Thyroid gland (tissue), 4 donors: ENCODE data around the gene FAAP100. TPM values are rescaled to one million over a fixed set of nuclear protein-coding genes. Genes with fewer than 3 reads are reported as not detected.

ENCODE experiments used
- DNase-seq, 2 donors: peaks; one replicate each; pipeline ENCODE4 v3.0.0-alpha.2; 2019
- H3K27ac ChIP-seq, 3 donors: fragments of 200-600 bp; sonication (generic); 1 replicate in 2 of 3; 2 replicates in 1 of 3; pipeline ENCODE4 v1.5.1; 2016 to 2019; ENCODE audit warnings: mild to moderate bottlenecking in 1 of 3, moderate library complexity in 1 of 3
- H3K27me3 ChIP-seq: fragments of 200-600 bp; sonication (generic); one replicate; pipeline ENCODE4 v1.5.1; 2019
- H3K36me3 ChIP-seq, 2 donors: fragments of 200-600 bp; sonication (generic); one replicate each; pipeline ENCODE4 v1.5.1; 2016 to 2019
- H3K4me1 ChIP-seq, 2 donors: fragments of 200-600 bp; sonication (generic); one replicate each; pipeline ENCODE4 v1.5.1; 2017 to 2019
- H3K4me3 ChIP-seq, 3 donors: fragments of 200-600 bp; sonication (generic); replicated peaks in 1 of 3; 1 replicate in 2 of 3; 2 replicates in 1 of 3; pipeline ENCODE4 v1.5.1; 2016; ENCODE audit warnings: mild to moderate bottlenecking in 1 of 3
- H3K9me3 ChIP-seq: fragments of 200-600 bp; sonication (generic); one replicate; pipeline ENCODE4 v1.5.1; 2017
- POLR2A ChIP-seq, 2 donors: fragments of 450-650 bp; IDR thresholded peaks; one replicate each; pipeline ENCODE4 v1.6.1; 2017; ENCODE audit warnings: antibody characterized with exemption in 2 of 2, mild to moderate bottlenecking in 2 of 2, moderate library complexity in 1 of 2
- WGBS, 2 donors: methylation state at CpG; one replicate each; pipeline ENCODE4 v1.1.5; 2017; 5-methylcytosine and 5-hydroxymethylcytosine counted together
- intact Hi-C: fragments of 100-400 bp; cut with DNase I; formaldehyde crosslinking; loops from one replicate; pipeline ENCODE4 v1.15.1; 2023
- total RNA-seq, 4 donors: library from RNA; depleted of rRNA; stranded (reverse); fragments of >200 nt; gene quantifications; one replicate each; pipeline ENCODE4 v1.2.3, GENCODE V29; 2016
- TF ChIP-seq, protein P1 (sequence below), 6 experiments: fragments of 200-600 bp in 3 of 6; fragments of 450-650 bp in 3 of 6; sonication (generic) in 3 of 6; IDR thresholded peaks; one replicate each; pipeline ENCODE4 v1.5.1; 2016 to 2019; ENCODE audit warnings: antibody characterized with exemption in 6 of 6, mild to moderate bottlenecking in 2 of 6, inconsistent platforms in 1 of 6, moderate library complexity in 1 of 6

Gene FAAP100
- total RNA-seq, 4 donors from 2014 or later = 24.1 to 35.2 (median 31.0) TPM

DNA sequence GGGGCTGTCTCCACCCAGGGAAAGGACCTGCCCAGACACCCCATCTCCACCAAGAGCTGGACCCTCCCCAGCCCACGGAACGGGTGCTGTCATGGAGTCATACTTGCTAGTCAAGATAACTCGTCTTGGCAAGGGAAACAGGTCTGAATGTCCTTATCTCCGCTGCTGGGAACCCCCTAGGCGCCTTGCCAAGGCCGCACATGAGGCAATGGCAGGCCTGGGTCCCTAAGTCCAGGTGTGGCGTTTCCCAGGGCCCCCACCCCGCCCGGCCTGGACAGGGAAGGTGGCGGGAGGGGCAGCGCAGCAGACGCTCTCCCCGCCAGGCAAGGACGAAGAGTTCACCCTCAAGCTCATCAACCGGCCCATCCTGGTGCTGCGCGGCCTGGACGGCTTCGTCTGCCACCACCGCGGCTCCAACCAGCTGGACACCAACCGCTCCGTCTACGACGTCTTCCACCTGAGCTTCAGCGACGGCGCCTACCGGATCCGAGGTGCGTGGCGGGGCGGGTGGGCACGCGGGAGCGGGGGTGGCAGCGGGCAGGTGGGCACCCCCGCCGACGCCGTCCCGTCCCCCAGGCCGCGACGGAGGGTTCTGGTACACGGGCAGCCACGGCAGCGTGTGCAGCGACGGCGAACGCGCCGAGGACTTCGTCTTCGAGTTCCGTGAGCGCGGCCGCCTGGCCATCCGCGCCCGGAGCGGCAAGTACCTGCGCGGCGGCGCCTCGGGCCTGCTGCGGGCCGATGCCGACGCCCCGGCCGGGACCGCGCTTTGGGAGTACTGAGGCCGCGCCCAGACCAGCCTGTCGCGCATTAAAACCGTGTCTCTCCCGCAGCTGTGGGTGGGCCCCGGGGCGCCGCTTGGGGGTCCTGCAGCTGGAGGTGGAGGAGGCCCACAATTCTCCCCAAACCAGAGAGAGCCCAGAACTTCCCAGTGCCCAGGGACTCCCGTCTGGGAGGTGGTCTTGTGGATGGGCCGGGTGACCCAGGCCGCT, 15.6 kb downstream of the FAAP100 start:
- Histone ChIP-seq H3K4me1 (peaks cover 0 to 11% of the 10 kb centered on the region in 2 donors), H3K4me3 (no peak overlapping the region), H3K9me3 (no peaks in the 10 kb centered on the region), H3K27me3 (no peaks in the 10 kb centered on the region), H3K27ac (no peak overlapping the region), H3K36me3 (peaks cover 0 to 11% of the 10 kb centered on the region in 2 donors)
- WGBS, 2 donors = 54 to 66% methylated on average over 19 to 53 of the region's 89 CpGs
- intact Hi-C loops = no loop called here
- no peak for DNase-seq
- TF ChIP-seq, protein P1, sequence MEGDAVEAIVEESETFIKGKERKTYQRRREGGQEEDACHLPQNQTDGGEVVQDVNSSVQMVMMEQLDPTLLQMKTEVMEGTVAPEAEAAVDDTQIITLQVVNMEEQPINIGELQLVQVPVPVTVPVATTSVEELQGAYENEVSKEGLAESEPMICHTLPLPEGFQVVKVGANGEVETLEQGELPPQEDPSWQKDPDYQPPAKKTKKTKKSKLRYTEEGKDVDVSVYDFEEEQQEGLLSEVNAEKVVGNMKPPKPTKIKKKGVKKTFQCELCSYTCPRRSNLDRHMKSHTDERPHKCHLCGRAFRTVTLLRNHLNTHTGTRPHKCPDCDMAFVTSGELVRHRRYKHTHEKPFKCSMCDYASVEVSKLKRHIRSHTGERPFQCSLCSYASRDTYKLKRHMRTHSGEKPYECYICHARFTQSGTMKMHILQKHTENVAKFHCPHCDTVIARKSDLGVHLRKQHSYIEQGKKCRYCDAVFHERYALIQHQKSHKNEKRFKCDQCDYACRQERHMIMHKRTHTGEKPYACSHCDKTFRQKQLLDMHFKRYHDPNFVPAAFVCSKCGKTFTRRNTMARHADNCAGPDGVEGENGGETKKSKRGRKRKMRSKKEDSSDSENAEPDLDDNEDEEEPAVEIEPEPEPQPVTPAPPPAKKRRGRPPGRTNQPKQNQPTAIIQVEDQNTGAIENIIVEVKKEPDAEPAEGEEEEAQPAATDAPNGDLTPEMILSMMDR (IDR thresholded peaks at IDR 0.05) = no peak
- no peak for TF ChIP-seq POLR2A (IDR thresholded peaks at IDR 0.05)

DNA sequence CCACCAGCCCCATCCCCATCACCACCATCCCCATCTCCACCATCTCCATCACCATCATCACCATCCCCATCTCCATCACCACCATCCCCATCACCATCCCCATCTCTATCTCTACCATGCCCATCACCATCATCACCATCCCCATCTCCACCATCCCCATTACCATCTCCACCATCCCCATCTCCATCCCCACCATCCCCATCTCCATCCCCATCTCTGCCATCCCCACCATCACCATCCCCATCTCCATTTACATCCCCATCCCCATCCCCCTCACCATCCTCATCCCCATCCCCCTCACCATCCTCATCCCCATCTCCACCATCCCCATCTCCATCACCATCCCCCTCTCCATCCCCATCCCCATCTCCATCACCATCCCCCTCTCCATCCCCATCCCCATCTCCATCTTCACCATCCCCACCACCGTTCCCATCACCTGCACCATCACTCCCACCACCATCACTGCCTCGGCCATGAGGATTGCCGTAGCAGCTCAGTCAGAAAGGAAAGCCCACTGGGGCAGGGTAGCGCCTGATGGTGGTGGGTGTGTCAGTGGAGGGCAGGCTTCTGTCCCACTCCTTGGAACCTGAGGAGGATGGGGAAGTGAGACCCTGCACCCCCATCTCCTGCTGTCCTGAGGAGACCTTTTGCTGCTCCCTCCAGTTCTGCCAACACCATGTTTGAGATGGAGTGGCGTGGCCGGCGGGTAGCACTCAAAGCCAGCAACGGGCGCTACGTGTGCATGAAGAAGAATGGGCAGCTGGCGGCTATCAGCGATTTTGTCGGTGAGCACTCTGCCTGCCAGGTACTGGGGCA, 16.5 kb downstream of the FAAP100 start:
- no peak overlapping the region for H3K27ac ChIP-seq
- no peak for DNase-seq
- H3K4me3 ChIP-seq = no peak overlapping the region
- intact Hi-C loops = no loop called here
- H3K27me3 ChIP-seq = no peaks in the 10 kb centered on the region
- no peak for TF ChIP-seq POLR2A (IDR thresholded peaks at IDR 0.05)
- TF ChIP-seq, protein P1 (IDR thresholded peaks at IDR 0.05) = no peak
- WGBS, 2 donors = 68 to 99% methylated on average over 8 to 11 of the region's 13 CpGs
- H3K36me3 ChIP-seq = peaks cover 0 to 7% of the 10 kb centered on the region in 2 donors
- H3K9me3 ChIP-seq = no peaks in the 10 kb centered on the region
- peaks cover 0 to 11% of the 10 kb centered on the region in 2 donors for H3K4me1 ChIP-seq

DNA sequence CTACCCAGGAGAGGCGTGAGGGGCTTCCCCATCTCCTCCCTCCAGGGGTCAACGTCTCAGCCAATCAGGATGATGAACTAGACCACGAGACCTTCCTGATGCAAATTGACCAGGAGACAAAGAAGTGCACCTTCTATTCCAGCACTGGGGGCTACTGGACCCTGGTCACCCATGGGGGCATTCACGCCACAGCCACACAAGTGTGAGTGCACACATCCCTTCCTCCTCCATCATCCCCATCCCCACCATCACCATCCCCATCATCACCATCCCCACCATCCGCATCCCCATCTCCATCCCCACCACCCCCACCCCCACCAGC, 17.2 kb downstream of the FAAP100 start:
- DNase-seq = no peak
- Histone ChIP-seq H3K4me3 (no peak overlapping the region), H3K27me3 (no peaks in the 10 kb centered on the region), H3K9me3 (no peaks in the 10 kb centered on the region), H3K4me1 (peaks cover 0 to 18% of the 10 kb centered on the region in 2 donors), H3K27ac (no peak overlapping the region), H3K36me3 (no peaks in the 10 kb centered on the region)
- intact Hi-C loops = no loop called here
- TF ChIP-seq, protein P1 (IDR thresholded peaks at IDR 0.05) = no peak
- no peak for TF ChIP-seq POLR2A (IDR thresholded peaks at IDR 0.05)
- WGBS, 2 donors = 81 to 100% methylated on average over 4 to 5 of the region's 5 CpGs

DNA sequence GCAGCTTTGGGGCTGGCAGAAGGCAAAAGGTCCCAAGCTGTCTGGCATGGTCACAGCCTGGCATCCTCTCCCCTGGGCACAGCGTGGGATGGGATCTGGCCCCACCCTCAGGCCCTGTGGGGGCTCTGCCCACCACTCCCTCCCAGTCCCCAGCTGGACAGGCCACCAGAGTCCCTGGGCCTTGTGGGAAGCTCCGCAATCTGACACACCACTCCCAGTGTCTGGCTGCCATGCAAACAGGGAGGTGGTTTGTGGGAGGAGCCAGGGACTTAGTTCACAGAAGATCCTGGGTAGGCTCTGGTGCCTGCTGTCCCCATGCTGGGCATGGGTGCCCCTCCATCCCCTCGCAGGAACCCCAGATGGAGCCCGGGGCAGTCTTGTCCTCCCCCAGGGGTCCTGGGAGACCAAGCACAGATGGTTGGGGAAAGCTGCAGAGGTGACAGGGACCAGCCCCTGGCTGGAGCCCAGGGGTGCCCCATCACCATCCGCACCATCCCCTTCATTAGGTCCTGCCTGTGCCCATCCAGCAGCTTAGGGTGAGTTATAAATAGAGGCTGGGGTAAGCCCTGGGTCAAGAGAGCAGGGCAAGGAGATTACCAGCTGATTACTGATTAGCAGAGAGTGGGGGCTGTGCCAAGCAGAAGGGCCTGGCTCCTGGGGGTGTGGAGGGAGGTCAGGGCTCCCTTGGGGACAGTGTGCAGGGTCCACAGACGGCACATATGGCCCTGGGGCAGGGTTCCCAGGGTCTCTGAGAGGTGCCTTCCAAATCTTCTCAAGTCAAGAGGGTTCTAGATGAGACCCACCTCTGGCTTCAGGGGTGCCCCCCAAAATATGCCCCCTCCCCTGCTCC, 17.8 kb downstream of the FAAP100 start:
- no peaks in the 10 kb centered on the region for H3K27me3 ChIP-seq
- no peak overlapping the region for H3K4me3 ChIP-seq
- no peaks in the 10 kb centered on the region for H3K9me3 ChIP-seq
- TF ChIP-seq, protein P1 (IDR thresholded peaks at IDR 0.05) = no peak
- TF ChIP-seq POLR2A (IDR thresholded peaks at IDR 0.05) = no peak
- peaks cover 0 to 19% of the 10 kb centered on the region in 2 donors for H3K4me1 ChIP-seq
- H3K27ac ChIP-seq = no peak overlapping the region
- no peaks in the 10 kb centered on the region for H3K36me3 ChIP-seq
- intact Hi-C loops = no loop called here
- no peak for DNase-seq
- WGBS, 2 donors = 82 to 85% methylated on average over 3 to 5 of the region's 6 CpGs
